CD14-positive monocyte (primary cell): Measurements from ENCODE around the gene APBA2. TPM values are rescaled to one million over a fixed set of nuclear protein-coding genes. Genes with fewer than 3 reads are reported as not detected.

Experiments used
- DNase-seq, 3 donors: peaks; one replicate each; pipeline ENCODE4 v3.0.0-alpha.2; 2011 to 2022
- H2AFZ ChIP-seq: 2 replicates; pipeline ENCODE4 v1.6.0; 2012; ENCODE audit warnings: mild to moderate bottlenecking, low read depth, low read length, inconsistent platforms; ENCODE audit not compliant: insufficient read depth, poor library complexity, severe bottlenecking
- H3K27ac ChIP-seq, 2 donors: 1 replicate in 1 of 2; 2 replicates in 1 of 2; pipeline ENCODE4 v1.5.1; 2012 to 2013; ENCODE audit warnings: low read length in 2 of 2, control low read depth in 1 of 2, inconsistent platforms in 1 of 2, low read depth in 1 of 2, mild to moderate bottlenecking in 1 of 2
- H3K27me3 ChIP-seq, 2 donors: one replicate each; pipeline versions ENCODE4 v1.6.0 to v1.6.1; 2011 to 2013; ENCODE audit warnings: low read length in 2 of 2; ENCODE audit not compliant: control insufficient read depth in 2 of 2, insufficient read depth in 2 of 2
- H3K36me3 ChIP-seq, 2 donors: replicated peaks in 1 of 2; 1 replicate in 1 of 2; 2 replicates in 1 of 2; pipeline versions ENCODE4 v1.5.1 to v1.6.1; 2012 to 2013; ENCODE audit warnings: low read length in 2 of 2, control low read depth in 1 of 2, inconsistent platforms in 1 of 2, mild to moderate bottlenecking in 1 of 2; ENCODE audit not compliant: insufficient read depth in 2 of 2, control insufficient read depth in 1 of 2
- H3K4me1 ChIP-seq, 2 donors: 1 replicate in 1 of 2; 2 replicates in 1 of 2; pipeline versions ENCODE4 v1.5.1 to v1.6.1; 2012 to 2013; ENCODE audit warnings: low read length in 2 of 2, control low read depth in 1 of 2, inconsistent platforms in 1 of 2, mild to moderate bottlenecking in 1 of 2, moderate library complexity in 1 of 2; ENCODE audit not compliant: insufficient read depth in 2 of 2, control insufficient read depth in 1 of 2
- H3K4me2 ChIP-seq: replicated peaks from 2 replicates; pipeline ENCODE3; 2012; ENCODE audit warnings: low read length, moderate library complexity, mild to moderate bottlenecking; ENCODE audit not compliant: poor library complexity, severe bottlenecking; ENCODE audit errors: extremely low read depth
- H3K4me3 ChIP-seq, 3 experiments: fragments of 200-600 bp in 1 of 3; sonication (generic) in 1 of 3; replicated peaks in 1 of 3; 1 replicate in 2 of 3; 2 replicates in 1 of 3; pipeline ENCODE4 v1.5.1; 2011 to 2013; ENCODE audit warnings: low read length in 3 of 3, mild to moderate bottlenecking in 3 of 3, control low read depth in 2 of 3, low read depth in 2 of 3, inconsistent platforms in 1 of 3, moderate library complexity in 1 of 3
- H3K79me2 ChIP-seq: 2 replicates; pipeline ENCODE4 v1.6.0; 2012; ENCODE audit warnings: mild to moderate bottlenecking, control low read depth, inconsistent platforms, low read length, moderate library complexity; ENCODE audit not compliant: insufficient read depth
- H3K9ac ChIP-seq: 2 replicates; pipeline ENCODE4 v1.6.0; 2017; ENCODE audit warnings: low read length, mild to moderate bottlenecking; ENCODE audit not compliant: insufficient read depth, poor library complexity, severe bottlenecking
- H3K9me3 ChIP-seq, 2 donors: replicated peaks in 1 of 2; 1 replicate in 1 of 2; 2 replicates in 1 of 2; pipeline versions ENCODE4 v1.5.1 to v1.6.1; 2012 to 2013; ENCODE audit warnings: low read length in 2 of 2, control low read depth in 1 of 2; ENCODE audit not compliant: control insufficient read depth in 1 of 2, insufficient read depth in 1 of 2
- H4K20me1 ChIP-seq: 2 replicates; pipeline ENCODE4 v1.6.0; 2012; ENCODE audit warnings: mild to moderate bottlenecking, low read length, control low read depth, moderate library complexity; ENCODE audit not compliant: insufficient read depth
- H3K27ac Mint-ChIP-seq, 7 donors: one replicate each; pipeline ENCODE4 v1.8.0; 2020; ENCODE audit warnings: mild to moderate bottlenecking in 7 of 7, mixed read lengths in 7 of 7, moderate library complexity in 6 of 7, inconsistent platforms in 2 of 7
- H3K27me3 Mint-ChIP-seq, 3 donors: one replicate each; pipeline ENCODE4 v1.8.0; 2021 to 2022; ENCODE audit warnings: low read depth in 3 of 3, mild to moderate bottlenecking in 3 of 3, mixed read lengths in 3 of 3, moderate library complexity in 3 of 3, inconsistent platforms in 1 of 3
- H3K36me3 Mint-ChIP-seq, 2 donors: one replicate each; pipeline ENCODE4 v1.8.0; 2020; ENCODE audit warnings: mixed read lengths in 2 of 2, inconsistent platforms in 1 of 2, mild to moderate bottlenecking in 1 of 2
- H3K4me1 Mint-ChIP-seq: one replicate; pipeline ENCODE4 v1.8.0; 2020; ENCODE audit warnings: mild to moderate bottlenecking, mixed read lengths
- H3K4me3 Mint-ChIP-seq, 2 donors: one replicate each; pipeline ENCODE4 v1.8.0; 2020; ENCODE audit warnings: mild to moderate bottlenecking in 2 of 2, mixed read lengths in 2 of 2, moderate library complexity in 1 of 2
- H3K9me3 Mint-ChIP-seq, 7 donors: one replicate each; pipeline ENCODE4 v1.8.0; 2020 to 2022; ENCODE audit warnings: mixed read lengths in 7 of 7, mild to moderate bottlenecking in 6 of 7, moderate library complexity in 6 of 7, inconsistent platforms in 2 of 7
- WGBS: methylation state at CpG from one replicate; pipeline ENCODE4 v1.1.5; 2013; ENCODE audit warnings: missing lambda C conversion rate; ENCODE audit not compliant: insufficient coverage; 5-methylcytosine and 5-hydroxymethylcytosine counted together
- intact Hi-C, 2 donors: fragments of 100-400 bp; cut with micrococcal nuclease; formaldehyde crosslinking; loops; one replicate each; pipeline versions ENCODE4 v1.15.0 to v1.15.1; 2023
- polyA plus RNA-seq, 3 donors: library from polyadenylated mRNA; depleted of rRNA in 1 of 3; unstranded in 2 of 3; stranded (reverse) in 1 of 3; fragments of 300-500 nt in 2 of 3; fragments of >200 nt in 1 of 3; fragmentation: Illumina TruSeq in 2 of 3; gene quantifications; 1 replicate in 2 of 3; 2 replicates in 1 of 3; pipeline ENCODE4 v1.2.3, GENCODE V29; 2012 to 2021
- TF ChIP-seq, protein P1 (sequence below): fragments of 200-600 bp; IDR thresholded peaks from one replicate; pipeline ENCODE4 v1.8.0; 2022; ENCODE audit warnings: antibody characterized with exemption, mild to moderate bottlenecking

The APBA2 gene
- polyA plus RNA-seq, 3 donors = 0.30 TPM; not detected in 2

DNA sequence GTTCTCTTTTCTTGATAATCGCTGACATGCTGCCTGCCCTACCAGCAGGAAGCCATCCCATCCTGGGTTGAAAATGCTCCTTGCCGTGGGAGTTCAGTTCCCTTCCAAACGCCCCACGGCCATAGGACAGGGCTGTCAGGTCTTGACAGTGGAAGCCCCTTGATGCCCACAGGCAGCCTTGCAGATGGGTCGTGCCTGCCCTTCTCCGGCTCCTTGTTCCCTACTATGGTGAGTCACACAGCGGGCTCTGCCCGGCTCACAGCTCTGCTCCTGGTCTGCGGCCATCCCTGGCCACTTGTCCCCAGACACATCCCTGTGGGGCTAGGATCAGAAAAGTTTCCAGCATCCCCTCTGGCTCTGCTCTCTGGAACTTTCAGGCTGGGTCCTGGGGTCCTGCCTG is 6.2 kb upstream of the APBA2 start:
- Histone ChIP-seq H3K4me2 (no peak overlapping the region), H3K9me3 (no peaks in the 10 kb centered on the region), H4K20me1 (no peaks in the 10 kb centered on the region), H3K79me2 (no peaks in the 10 kb centered on the region), H3K4me3 (no peak overlapping the region), H3K36me3 (no peaks in the 10 kb centered on the region), H2AFZ (no peak overlapping the region), H3K4me1 (no peaks in the 10 kb centered on the region), H3K27ac (no peak overlapping the region), H3K9ac (no peak overlapping the region), H3K27me3 (peaks cover 0 to 6% of the 10 kb centered on the region in 2 donors)
- Mint-ChIP-seq H3K4me3 (no peak overlapping the region), H3K27me3 (peaks cover 10 to 15% (median 15%) of the 10 kb centered on the region in 3 donors), H3K4me1 (no peaks in the 10 kb centered on the region), H3K27ac (no peak overlapping the region), H3K36me3 (no peaks in the 10 kb centered on the region), H3K9me3 (peaks cover 0 to 2% (median 0%) of the 10 kb centered on the region in 7 donors)
- intact Hi-C loops = no loop called here
- DNase-seq = no peak
- 91% methylated on average over 9 of the region's 9 CpGs for WGBS
- TF ChIP-seq, protein P1, sequence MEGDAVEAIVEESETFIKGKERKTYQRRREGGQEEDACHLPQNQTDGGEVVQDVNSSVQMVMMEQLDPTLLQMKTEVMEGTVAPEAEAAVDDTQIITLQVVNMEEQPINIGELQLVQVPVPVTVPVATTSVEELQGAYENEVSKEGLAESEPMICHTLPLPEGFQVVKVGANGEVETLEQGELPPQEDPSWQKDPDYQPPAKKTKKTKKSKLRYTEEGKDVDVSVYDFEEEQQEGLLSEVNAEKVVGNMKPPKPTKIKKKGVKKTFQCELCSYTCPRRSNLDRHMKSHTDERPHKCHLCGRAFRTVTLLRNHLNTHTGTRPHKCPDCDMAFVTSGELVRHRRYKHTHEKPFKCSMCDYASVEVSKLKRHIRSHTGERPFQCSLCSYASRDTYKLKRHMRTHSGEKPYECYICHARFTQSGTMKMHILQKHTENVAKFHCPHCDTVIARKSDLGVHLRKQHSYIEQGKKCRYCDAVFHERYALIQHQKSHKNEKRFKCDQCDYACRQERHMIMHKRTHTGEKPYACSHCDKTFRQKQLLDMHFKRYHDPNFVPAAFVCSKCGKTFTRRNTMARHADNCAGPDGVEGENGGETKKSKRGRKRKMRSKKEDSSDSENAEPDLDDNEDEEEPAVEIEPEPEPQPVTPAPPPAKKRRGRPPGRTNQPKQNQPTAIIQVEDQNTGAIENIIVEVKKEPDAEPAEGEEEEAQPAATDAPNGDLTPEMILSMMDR = no peak

DNA sequence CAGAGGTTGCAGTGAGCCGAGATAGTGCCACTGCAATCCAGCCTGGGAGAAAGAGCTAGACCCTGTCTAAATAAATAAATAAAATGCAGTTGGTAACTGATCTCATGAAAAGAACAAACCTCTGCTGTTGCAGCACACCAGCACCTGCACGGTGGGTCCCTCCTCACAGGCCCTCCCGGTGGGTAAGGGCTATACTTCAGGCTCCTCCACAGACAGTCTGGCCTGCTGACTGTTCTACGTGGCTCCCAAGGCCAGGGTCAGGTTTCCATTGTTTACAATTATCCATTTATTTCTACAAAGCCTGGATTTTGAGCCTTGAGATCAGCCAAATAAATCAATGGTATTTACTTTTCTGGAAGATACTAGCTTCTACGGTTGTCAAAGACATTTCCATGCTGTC is 5.1 kb upstream of the APBA2 start:
- no peak overlapping the region for H3K27ac Mint-ChIP-seq
- Histone ChIP-seq H3K36me3 (no peaks in the 10 kb centered on the region), H3K4me1 (no peaks in the 10 kb centered on the region), H2AFZ (no peak overlapping the region), H3K4me2 (no peak overlapping the region), H3K9ac (no peak overlapping the region), H3K9me3 (peaks cover 0 to 4% of the 10 kb centered on the region in 2 donors), H3K27me3 (peaks cover 7 to 16% of the 10 kb centered on the region in 2 donors), H3K79me2 (no peaks in the 10 kb centered on the region), H4K20me1 (no peaks in the 10 kb centered on the region), H3K27ac (no peak overlapping the region), H3K4me3 (no peak overlapping the region)
- peaks cover 19 to 27% (median 23%) of the 10 kb centered on the region in 3 donors for H3K27me3 Mint-ChIP-seq
- no peak overlapping the region for H3K4me3 Mint-ChIP-seq
- no CpG with 5 or more reads among the region's 5 CpGs for WGBS
- no peaks in the 10 kb centered on the region for H3K4me1 Mint-ChIP-seq
- DNase-seq = no peak
- H3K36me3 Mint-ChIP-seq = no peaks in the 10 kb centered on the region
- intact Hi-C loops = no loop called here
- TF ChIP-seq, protein P1 = no peak
- peaks cover 0 to 2% (median 0%) of the 10 kb centered on the region in 7 donors for H3K9me3 Mint-ChIP-seq
